Tibial nerve (tissue), 4 donors: Measurements from ENCODE around the gene KCNJ11. TPM values are rescaled to one million over a fixed set of nuclear protein-coding genes. Genes with fewer than 3 reads are reported as not detected.

ENCODE experiments used
- DNase-seq, 2 donors: peaks; one replicate each; pipeline ENCODE4 v3.0.0-alpha.2; 2019; ENCODE audit warnings: low spot score in 2 of 2
- H3K27ac ChIP-seq, 4 donors: fragments of 200-600 bp; sonication (generic) in 3 of 4; one replicate each; pipeline ENCODE4 v1.5.1; 2017 to 2019; ENCODE audit warnings: mild to moderate bottlenecking in 1 of 4
- H3K27me3 ChIP-seq, 2 donors: fragments of 200-600 bp; sonication (generic) in 1 of 2; one replicate each; pipeline versions ENCODE4 v1.5.1 to v1.6.0; 2017 to 2019
- H3K36me3 ChIP-seq, 3 donors: fragments of 200-600 bp; sonication (generic); one replicate each; pipeline ENCODE4 v1.5.1; 2018 to 2019
- H3K4me1 ChIP-seq, 4 donors: fragments of 200-600 bp; sonication (generic) in 3 of 4; one replicate each; pipeline ENCODE4 v1.5.1; 2017 to 2019
- H3K4me3 ChIP-seq, 4 donors: fragments of 200-600 bp; sonication (generic) in 3 of 4; one replicate each; pipeline ENCODE4 v1.5.1; 2017 to 2019; ENCODE audit warnings: mild to moderate bottlenecking in 1 of 4, moderate library complexity in 1 of 4
- H3K9me3 ChIP-seq, 4 donors: fragments of 200-600 bp; sonication (generic) in 3 of 4; one replicate each; pipeline ENCODE4 v1.5.1; 2017 to 2019
- CTCF ChIP-seq, 5 experiments: fragments of 200-600 bp in 3 of 5; fragments of 450-650 bp in 2 of 5; sonication (generic) in 3 of 5; IDR thresholded peaks; one replicate each; pipeline ENCODE4 v1.5.1; 2016 to 2019; ENCODE audit warnings: antibody characterized with exemption in 5 of 5, mild to moderate bottlenecking in 3 of 5, moderate library complexity in 2 of 5
- EP300 ChIP-seq, 2 donors: sonication (generic); formaldehyde crosslinking; IDR thresholded peaks; one replicate each; pipeline ENCODE4 v1.6.1; 2017; ENCODE audit warnings: antibody characterized with exemption in 2 of 2, mild to moderate bottlenecking in 1 of 2
- POLR2A ChIP-seq, 2 donors: fragments of 450-650 bp; IDR thresholded peaks; one replicate each; pipeline ENCODE4 v1.6.1; 2017; ENCODE audit warnings: antibody characterized with exemption in 2 of 2, mild to moderate bottlenecking in 2 of 2, moderate library complexity in 2 of 2
- WGBS, 2 donors: methylation state at CpG; one replicate each; pipeline ENCODE4 v1.1.5; 2018; 5-methylcytosine and 5-hydroxymethylcytosine counted together
- total RNA-seq, 4 donors: library from RNA; depleted of rRNA; stranded (reverse); fragments of >200 nt; gene quantifications; one replicate each; pipeline ENCODE4 v1.1.0, GENCODE V29; 2016

The KCNJ11 gene
- total RNA-seq, 4 donors from 2014 or later, result 0.59 to 19.7 (median 3.5) TPM

GRCh38 chr11:17371614-17372013 is 16.8 kb downstream of the KCNJ11 start:
- no peak for TF ChIP-seq EP300 (IDR thresholded peaks at IDR 0.05)
- no peak for TF ChIP-seq CTCF (IDR thresholded peaks at IDR 0.05)
- TF ChIP-seq POLR2A (IDR thresholded peaks at IDR 0.05), result no peak
- H3K36me3 ChIP-seq, result peaks cover 0 to 98% (median 0%) of the 10 kb centered on the region in 3 donors
- no peaks in the 10 kb centered on the region for H3K4me1 ChIP-seq
- H3K4me3 ChIP-seq, result no peak overlapping the region
- DNase-seq, result no peak
- no peak overlapping the region for H3K27ac ChIP-seq
- H3K9me3 ChIP-seq, result peaks cover 0 to 81% (median 15%) of the 10 kb centered on the region in 4 donors
- peaks cover 0 to 3% of the 10 kb centered on the region in 2 donors for H3K27me3 ChIP-seq
- WGBS, 2 donors, result 60 to 77% methylated on average over 3 of the region's 3 CpGs

- 83 to 87% methylated on average over 2 of the region's 2 CpGs for WGBS, 2 donors
- H3K9me3 ChIP-seq, result peaks cover 0 to 65% (median 15%) of the 10 kb centered on the region in 4 donors
- no peaks in the 10 kb centered on the region for H3K4me1 ChIP-seq
- TF ChIP-seq CTCF (IDR thresholded peaks at IDR 0.05) (no peak), EP300 (IDR thresholded peaks at IDR 0.05) (no peak), POLR2A (IDR thresholded peaks at IDR 0.05) (no peak)
- no peak overlapping the region for H3K4me3 ChIP-seq
- no peak overlapping the region for H3K27ac ChIP-seq
- peaks cover 0 to 94% (median 0%) of the 10 kb centered on the region in 3 donors for H3K36me3 ChIP-seq
- H3K27me3 ChIP-seq, result peaks cover 0 to 3% of the 10 kb centered on the region in 2 donors
- no peak for DNase-seq
Measured at GRCh38 chr11:17369684-17370243, 18.7 kb downstream of the KCNJ11 start.

DNA sequence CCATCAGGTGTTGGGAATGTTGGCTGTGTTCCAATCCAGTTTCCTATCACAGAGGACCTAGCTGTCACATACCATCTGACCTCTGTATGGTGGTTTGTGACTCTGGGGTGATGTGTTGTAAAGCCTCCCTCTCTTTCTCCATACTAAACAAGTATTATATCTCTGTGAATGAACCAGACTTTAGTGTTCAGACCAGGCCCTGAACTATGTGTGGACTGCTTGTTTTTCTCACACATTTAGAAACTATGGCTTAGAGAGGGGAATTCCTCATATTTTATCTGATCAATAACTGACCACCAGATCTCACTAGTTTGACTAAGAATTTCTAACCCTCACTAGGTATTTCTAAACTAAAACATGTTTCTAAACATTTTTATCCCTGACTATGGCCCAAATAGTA is 19.4 kb downstream of the KCNJ11 start:
- H3K4me1 ChIP-seq, result no peaks in the 10 kb centered on the region
- H3K9me3 ChIP-seq, result peaks cover 0 to 59% (median 15%) of the 10 kb centered on the region in 4 donors
- TF ChIP-seq EP300 (IDR thresholded peaks at IDR 0.05) (no peak), CTCF (IDR thresholded peaks at IDR 0.05) (no peak), POLR2A (IDR thresholded peaks at IDR 0.05) (no peak)
- DNase-seq, result no peak
- no peak overlapping the region for H3K27ac ChIP-seq
- peaks cover 0 to 88% (median 0%) of the 10 kb centered on the region in 3 donors for H3K36me3 ChIP-seq
- H3K4me3 ChIP-seq, result no peak overlapping the region
- peaks cover 0 to 3% of the 10 kb centered on the region in 2 donors for H3K27me3 ChIP-seq

DNA sequence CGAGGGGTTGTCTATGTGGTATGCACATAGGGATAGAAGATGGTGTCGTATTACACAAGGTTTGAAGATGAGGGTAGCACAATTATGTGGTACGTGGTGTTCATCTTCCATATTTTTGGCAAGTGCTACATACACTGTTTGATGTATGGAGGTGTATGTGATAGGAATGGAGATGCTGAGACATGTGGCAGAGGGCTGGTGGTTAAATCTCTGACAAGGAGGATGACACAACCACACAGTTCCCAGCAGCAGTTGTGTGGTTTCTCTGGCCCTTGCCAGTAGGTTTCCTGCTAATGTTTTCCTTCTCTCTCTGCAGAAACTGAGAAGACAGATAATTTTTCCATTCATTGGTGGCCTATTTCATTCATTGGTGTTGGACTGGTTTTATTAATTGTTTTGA is 19.9 kb downstream of the KCNJ11 start:
- Histone ChIP-seq H3K36me3 (peaks cover 0 to 82% (median 0%) of the 10 kb centered on the region in 3 donors), H3K4me3 (no peak overlapping the region), H3K9me3 (peaks cover 0 to 54% (median 15%) of the 10 kb centered on the region in 4 donors), H3K27ac (no peak overlapping the region), H3K4me1 (no peaks in the 10 kb centered on the region), H3K27me3 (no peaks in the 10 kb centered on the region)
- TF ChIP-seq POLR2A (IDR thresholded peaks at IDR 0.05) (no peak), EP300 (IDR thresholded peaks at IDR 0.05) (no peak), CTCF (IDR thresholded peaks at IDR 0.05) (no peak)
- DNase-seq, result no peak
- 87 to 89% methylated on average over 3 of the region's 3 CpGs for WGBS, 2 donors

GRCh38 chr11:17366495-17366894 is 22.0 kb downstream of the KCNJ11 start:
- no peak overlapping the region for H3K27ac ChIP-seq
- no peak for DNase-seq
- no peak overlapping the region for H3K4me3 ChIP-seq
- TF ChIP-seq CTCF (IDR thresholded peaks at IDR 0.05) (no peak), POLR2A (IDR thresholded peaks at IDR 0.05) (no peak), EP300 (IDR thresholded peaks at IDR 0.05) (no peak)
- peaks cover 0 to 34% (median 5%) of the 10 kb centered on the region in 4 donors for H3K9me3 ChIP-seq
- peaks cover 0 to 62% (median 0%) of the 10 kb centered on the region in 3 donors for H3K36me3 ChIP-seq
- no peaks in the 10 kb centered on the region for H3K4me1 ChIP-seq
- WGBS, 2 donors, result 71 to 100% methylated on average over 1 of the region's 1 CpG
- H3K27me3 ChIP-seq, result no peaks in the 10 kb centered on the region
